Liver (tissue), 9 donors: ENCODE results near the gene GRIP2. TPM values are rescaled to one million over a fixed set of nuclear protein-coding genes. Genes with fewer than 3 reads are reported as not detected.

ENCODE experiments used
- DNase-seq: peaks from one replicate; pipeline ENCODE4 v3.0.0-alpha.2; 2017; ENCODE audit warnings: low spot score
- H3K27ac ChIP-seq, 2 donors: one replicate each; pipeline ENCODE4 v1.7.0; 2013; ENCODE audit warnings: inconsistent platforms in 2 of 2, low read length in 2 of 2, control low read depth in 1 of 2, low read depth in 1 of 2, mild to moderate bottlenecking in 1 of 2
- H3K27me3 ChIP-seq, 4 donors: one replicate each; pipeline versions ENCODE4 v1.6.1 to v1.7.0; 2013; ENCODE audit warnings: low read length in 3 of 4, inconsistent platforms in 1 of 4, mild to moderate bottlenecking in 1 of 4, moderate library complexity in 1 of 4; ENCODE audit not compliant: control insufficient read depth in 4 of 4, insufficient read depth in 4 of 4
- H3K36me3 ChIP-seq, 4 donors: one replicate each; pipeline versions ENCODE4 v1.6.1 to v1.7.0; 2013; ENCODE audit warnings: low read length in 3 of 4, mild to moderate bottlenecking in 3 of 4, low read depth in 1 of 4, moderate library complexity in 1 of 4; ENCODE audit not compliant: control insufficient read depth in 4 of 4, insufficient read depth in 3 of 4
- H3K4me1 ChIP-seq, 4 donors: one replicate each; pipeline versions ENCODE4 v1.6.1 to v1.7.0; 2013; ENCODE audit warnings: low read length in 3 of 4, mild to moderate bottlenecking in 3 of 4, moderate library complexity in 1 of 4; ENCODE audit not compliant: control insufficient read depth in 4 of 4, insufficient read depth in 4 of 4
- H3K4me3 ChIP-seq, 3 donors: one replicate each; pipeline versions ENCODE4 v1.6.1 to v1.7.0; 2013; ENCODE audit warnings: low read length in 3 of 3, control low read depth in 1 of 3, low read depth in 1 of 3, mild to moderate bottlenecking in 1 of 3
- H3K9ac ChIP-seq, 2 donors: one replicate each; pipeline ENCODE4 v1.7.0; 2013; ENCODE audit warnings: low read length in 2 of 2, mild to moderate bottlenecking in 2 of 2, moderate library complexity in 2 of 2, control low read depth in 1 of 2, low read depth in 1 of 2
- H3K9me3 ChIP-seq, 4 donors: one replicate each; pipeline versions ENCODE4 v1.6.1 to v1.7.0; 2013; ENCODE audit warnings: low read length in 3 of 4; ENCODE audit not compliant: control insufficient read depth in 4 of 4
- ATF3 ChIP-seq: IDR thresholded peaks from 2 replicates; pipeline ENCODE4 v1.6.1; 2016; ENCODE audit warnings: antibody characterized with exemption
- CTCF ChIP-seq: fragments of 150-350 bp; IDR thresholded peaks from 2 replicates; pipeline ENCODE4 v1.5.1; 2017; ENCODE audit warnings: improper control_type of control experiment, low read depth, low read length; ENCODE audit not compliant: missing input control
- FOXA2 ChIP-seq: IDR thresholded peaks from 2 replicates; pipeline ENCODE4 v1.6.1; 2016; ENCODE audit warnings: antibody characterized with exemption
- GABPA ChIP-seq, 2 donors: IDR thresholded peaks in 1 of 2; conservative IDR thresholded peaks in 1 of 2; 2 replicates each; pipeline ENCODE4 v1.6.1; 2016; ENCODE audit warnings: antibody characterized with exemption in 2 of 2, mild to moderate bottlenecking in 1 of 2, moderate library complexity in 1 of 2
- HNF4G ChIP-seq: IDR thresholded peaks from 2 replicates; pipeline ENCODE4 v1.6.1; 2016; ENCODE audit warnings: antibody characterized with exemption
- JUND ChIP-seq, 2 donors: IDR thresholded peaks; 2 replicates each; pipeline ENCODE4 v1.6.1; 2016; ENCODE audit warnings: antibody characterized with exemption in 2 of 2
- MAX ChIP-seq: IDR thresholded peaks from 2 replicates; pipeline ENCODE4 v1.6.1; 2016; ENCODE audit warnings: antibody characterized with exemption
- NR2F2 ChIP-seq: IDR thresholded peaks from 2 replicates; pipeline ENCODE4 v1.6.1; 2016; ENCODE audit warnings: antibody characterized with exemption
- REST ChIP-seq: IDR thresholded peaks from 2 replicates; pipeline ENCODE4 v1.6.1; 2016; ENCODE audit warnings: antibody characterized with exemption, mild to moderate bottlenecking
- RXRA ChIP-seq, 2 donors: IDR thresholded peaks; 2 replicates each; pipeline ENCODE4 v1.6.1; 2017 to 2018; ENCODE audit warnings: antibody characterized with exemption in 2 of 2, mild to moderate bottlenecking in 1 of 2
- SP1 ChIP-seq: IDR thresholded peaks from 2 replicates; pipeline ENCODE4 v1.6.1; 2018; ENCODE audit warnings: antibody characterized with exemption, mild to moderate bottlenecking
- YY1 ChIP-seq: IDR thresholded peaks from 2 replicates; pipeline ENCODE4 v1.6.1; 2016; ENCODE audit warnings: antibody characterized with exemption, mild to moderate bottlenecking
- ZBTB33 ChIP-seq: IDR thresholded peaks from 2 replicates; pipeline ENCODE4 v1.6.1; 2016; ENCODE audit warnings: antibody characterized with exemption
- WGBS: extraction: QIAGEN DNeasy Blood & Tissue Kit; methylation state at CpG from one replicate; pipeline ENCODE4 v1.1.7; 2013; 5-methylcytosine and 5-hydroxymethylcytosine counted together
- polyA plus RNA-seq, 2 donors: library from polyadenylated mRNA; stranded (reverse) in 1 of 2; unstranded in 1 of 2; fragments of 200-250 nt in 1 of 2; fragments of >200 nt in 1 of 2; fragmentation: Nextera tagmentation in 1 of 2; extraction: Ambion mirVana in 1 of 2; gene quantifications; one replicate each; pipeline versions ENCODE4 v1.2.1 to v1.2.3, GENCODE V29; 2013 to 2015
- total RNA-seq, 2 donors: library from RNA; depleted of rRNA; stranded (reverse); fragments of >200 nt; gene quantifications; one replicate each; pipeline ENCODE4 v1.2.3, GENCODE V29; 2014
- donor health status: healthy.
- donor health status: healthy.
- donor health status: healthy.
- donor health status: healthy.
- donor health status: healthy.

Gene GRIP2
- total and polyA plus RNA-seq, 4 donors, result 0.05 to 0.33 (median 0.09) TPM; not detected in 1

- TF ChIP-seq ZBTB33 (no peak), FOXA2 (no peak)
These were observed 32.2 kb downstream of the GRIP2 start (continued) for GRCh38 chr3:14507757-14508504.

GRCh38 chr3:14507305-14507741 lies 32.8 kb downstream of the GRIP2 start:
- TF ChIP-seq SP1 (no peak), CTCF (no peak), RXRA (IDR thresholded peaks at IDR 0.05) (no peak), REST (no peak), GABPA (IDR thresholded peaks at IDR 0.05 in 1 of 2, conservative IDR thresholded peaks at IDR 0.05 in 1 of 2) (no peak)
- 83% methylated on average over 13 of the region's 13 CpGs for WGBS
- DNase-seq, result no peak

GRCh38 chr3:14506626-14507304 lies 33.4 kb downstream of the GRIP2 start:
- peaks cover 0 to 2% (median 0%) of the 10 kb centered on the region in 4 donors for H3K4me1 ChIP-seq
- peaks cover 2 to 5% (median 3%) of the 10 kb centered on the region in 4 donors for H3K9me3 ChIP-seq
- no peak overlapping the region for H3K4me3 ChIP-seq
- H3K36me3 ChIP-seq, result no peaks in the 10 kb centered on the region
- no peak for DNase-seq
- H3K9ac ChIP-seq, result no peak overlapping the region
- no peak for TF ChIP-seq MAX
- TF ChIP-seq HNF4G, result no peak
- TF ChIP-seq NR2F2, result no peak
- TF ChIP-seq RXRA (IDR thresholded peaks at IDR 0.05), result no peak
- TF ChIP-seq SP1, result no peak
- no peak for TF ChIP-seq ATF3
- no peak for TF ChIP-seq YY1
- no peak for TF ChIP-seq CTCF
- no peak for TF ChIP-seq REST
- no peak for TF ChIP-seq JUND (IDR thresholded peaks at IDR 0.05)
- no peak overlapping the region for H3K27ac ChIP-seq
- no peaks in the 10 kb centered on the region for H3K27me3 ChIP-seq
- WGBS, result 90% methylated on average over 15 of the region's 15 CpGs

More at GRCh38 chr3:14507305-14507741, 32.8 kb downstream of the GRIP2 start:
- Histone ChIP-seq H3K9ac (no peak overlapping the region), H3K4me1 (peaks cover 0 to 2% (median 0%) of the 10 kb centered on the region in 4 donors), H3K9me3 (peaks cover 2 to 5% (median 3%) of the 10 kb centered on the region in 4 donors), H3K27me3 (no peaks in the 10 kb centered on the region), H3K36me3 (no peaks in the 10 kb centered on the region), H3K27ac (no peak overlapping the region), H3K4me3 (no peak overlapping the region)
